Neural progenitor cell (in vitro differentiated cells): Measurements from ENCODE around the gene GSE1. TPM values are rescaled to one million over a fixed set of nuclear protein-coding genes. Genes with fewer than 3 reads are reported as not detected.
A peak's percentile ranks its signal among the peaks of the same experiment; 100 is the strongest.

ENCODE experiments used
- DNase-seq: peaks from one replicate; pipeline ENCODE4 v3.0.0-alpha.2; 2016; ENCODE audit warnings: low spot score
- H2AFZ ChIP-seq: fragments of 200-600 bp; sonication (generic); replicated peaks from 2 replicates; pipeline ENCODE4 v1.6.1; 2016; ENCODE audit warnings: antibody characterized with exemption
- H3F3A ChIP-seq: fragments of 200-600 bp; sonication (generic); 2 replicates; pipeline ENCODE4 v1.6.1; 2016; ENCODE audit warnings: antibody characterized with exemption, low read depth
- H3K27ac ChIP-seq: fragments of 200-600 bp; sonication (generic); 2 replicates; pipeline ENCODE4 v1.5.1; 2016; ENCODE audit warnings: mild to moderate bottlenecking
- H3K27me3 ChIP-seq: fragments of 200-600 bp; sonication (generic); 2 replicates; pipeline ENCODE4 v1.6.1; 2016; ENCODE audit warnings: mild to moderate bottlenecking, moderate library complexity
- H3K36me3 ChIP-seq: fragments of 200-600 bp; sonication (generic); 2 replicates; pipeline ENCODE4 v1.5.1; 2016
- H3K4me1 ChIP-seq: fragments of 200-600 bp; sonication (generic); 2 replicates; pipeline ENCODE4 v1.6.1; 2016; ENCODE audit warnings: mixed run types
- H3K4me2 ChIP-seq: fragments of 200-600 bp; sonication (generic); 2 replicates; pipeline ENCODE4 v1.6.1; 2016
- H3K4me3 ChIP-seq: fragments of 200-600 bp; sonication (generic); 2 replicates; pipeline ENCODE4 v1.5.1; 2016
- H3K79me2 ChIP-seq: fragments of 200-600 bp; sonication (generic); 2 replicates; pipeline ENCODE4 v1.6.1; 2016; ENCODE audit warnings: low read depth
- H3K9ac ChIP-seq: fragments of 200-600 bp; sonication (generic); 2 replicates; pipeline ENCODE4 v1.6.1; 2016
- H3K9me3 ChIP-seq: fragments of 200-600 bp; sonication (generic); 2 replicates; pipeline ENCODE4 v1.5.1; 2016; ENCODE audit warnings: low read depth
- H4K20me1 ChIP-seq: fragments of 200-600 bp; sonication (generic); 2 replicates; pipeline ENCODE4 v1.6.1; 2016; ENCODE audit warnings: low read depth
- H3K27ac Mint-ChIP-seq: 3 replicates; pipeline ENCODE4 v1.8.0; 2021; ENCODE audit warnings: mixed read lengths
- H3K27me3 Mint-ChIP-seq: 2 replicates; pipeline ENCODE4 v1.8.0; 2022; ENCODE audit warnings: low read depth, mild to moderate bottlenecking, inconsistent platforms, moderate library complexity, mixed read lengths; ENCODE audit not compliant: insufficient read depth
- H3K36me3 Mint-ChIP-seq: 3 replicates; pipeline ENCODE4 v1.8.0; 2021; ENCODE audit warnings: mixed read lengths
- H3K4me1 Mint-ChIP-seq: 3 replicates; pipeline ENCODE4 v1.8.0; 2021; ENCODE audit warnings: mixed read lengths
- H3K4me3 Mint-ChIP-seq: 3 replicates; pipeline ENCODE4 v1.8.0; 2021; ENCODE audit warnings: mild to moderate bottlenecking, moderate library complexity, mixed read lengths
- H3K9me3 Mint-ChIP-seq: 3 replicates; pipeline ENCODE4 v1.8.0; 2020; ENCODE audit warnings: mixed read lengths
- EZH2 ChIP-seq: fragments of 200-600 bp; sonication (generic); IDR thresholded peaks from 2 replicates; pipeline ENCODE4 v1.6.1; 2017; ENCODE audit warnings: antibody characterized with exemption, mild to moderate bottlenecking, moderate library complexity
- EZH2phosphoT487 ChIP-seq: fragments of 200-600 bp; sonication (generic); IDR thresholded peaks from 2 replicates; pipeline ENCODE4 v1.6.1; 2017; ENCODE audit warnings: antibody characterized with exemption
- total RNA-seq: library from RNA; depleted of rRNA; stranded (reverse); fragments of >200 nt; gene quantifications from 2 replicates; pipeline ENCODE4 v1.2.3, GENCODE V29; 2015; ENCODE audit warnings: low replicate concordance
- TF ChIP-seq, protein P1 (sequence below): fragments of 200-600 bp; sonication (generic); IDR thresholded peaks from 2 replicates; pipeline ENCODE4 v1.5.1; 2017; ENCODE audit warnings: antibody characterized with exemption, mild to moderate bottlenecking

The GSE1 gene
- total RNA-seq, 1 donor from 2014 or later = 7.7 TPM

DNA sequence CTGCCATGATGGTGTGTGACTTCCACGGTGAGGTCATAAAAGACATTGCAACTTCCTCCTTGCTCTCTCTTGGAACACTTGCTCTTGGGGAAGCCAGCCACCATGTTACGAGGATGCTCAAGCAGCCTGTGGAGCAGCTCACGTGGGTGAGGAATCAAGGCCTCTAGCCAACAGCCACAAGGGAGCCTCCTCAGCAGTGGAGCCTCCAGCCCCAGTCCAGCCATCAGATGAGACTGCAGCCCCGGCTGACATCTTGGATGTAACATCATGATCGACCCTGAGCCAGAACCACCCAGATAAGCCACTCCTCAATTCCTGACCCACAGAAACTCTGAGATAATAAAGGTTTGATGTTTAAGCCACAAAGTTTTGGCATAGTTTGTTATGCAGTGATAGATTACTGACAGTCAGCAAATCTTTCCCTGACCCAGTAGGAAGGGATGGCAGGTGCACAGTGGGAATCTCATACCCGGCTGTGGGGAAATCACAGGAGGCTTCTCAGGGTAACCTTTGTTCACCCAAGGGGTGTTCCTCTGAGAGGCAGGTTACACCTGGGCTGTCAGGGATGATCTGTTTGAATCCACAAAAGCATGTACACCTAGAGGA is 99.0 kb downstream of the GSE1 start:
- no peak overlapping the region for H3K27ac ChIP-seq
- peaks cover 17% of the 10 kb centered on the region for H3K27me3 Mint-ChIP-seq
- H3K36me3 Mint-ChIP-seq = no peaks in the 10 kb centered on the region
- no peak overlapping the region for H3K4me2 ChIP-seq
- no peak overlapping the region for H3K4me3 ChIP-seq
- no peak overlapping the region for H3K9ac ChIP-seq
- H3K9me3 Mint-ChIP-seq = peaks cover 3% of the 10 kb centered on the region
- peaks cover 29% of the 10 kb centered on the region for H3K4me1 ChIP-seq
- H3K4me1 Mint-ChIP-seq = peaks cover 20% of the 10 kb centered on the region
- H3K27ac Mint-ChIP-seq = no peak overlapping the region
- peaks cover 24% of the 10 kb centered on the region for H3F3A ChIP-seq
- H3K4me3 Mint-ChIP-seq = no peak overlapping the region
- H3K36me3 ChIP-seq = no peaks in the 10 kb centered on the region
- DNase-seq = no peak
- H3K79me2 ChIP-seq = no peaks in the 10 kb centered on the region
- H3K27me3 ChIP-seq = peaks cover 11% of the 10 kb centered on the region
- no peaks in the 10 kb centered on the region for H4K20me1 ChIP-seq
- H3K9me3 ChIP-seq = no peaks in the 10 kb centered on the region
- no peak overlapping the region for H2AFZ ChIP-seq
- no peak for TF ChIP-seq EZH2phosphoT487
- no peak for TF ChIP-seq EZH2
- TF ChIP-seq, protein P1, sequence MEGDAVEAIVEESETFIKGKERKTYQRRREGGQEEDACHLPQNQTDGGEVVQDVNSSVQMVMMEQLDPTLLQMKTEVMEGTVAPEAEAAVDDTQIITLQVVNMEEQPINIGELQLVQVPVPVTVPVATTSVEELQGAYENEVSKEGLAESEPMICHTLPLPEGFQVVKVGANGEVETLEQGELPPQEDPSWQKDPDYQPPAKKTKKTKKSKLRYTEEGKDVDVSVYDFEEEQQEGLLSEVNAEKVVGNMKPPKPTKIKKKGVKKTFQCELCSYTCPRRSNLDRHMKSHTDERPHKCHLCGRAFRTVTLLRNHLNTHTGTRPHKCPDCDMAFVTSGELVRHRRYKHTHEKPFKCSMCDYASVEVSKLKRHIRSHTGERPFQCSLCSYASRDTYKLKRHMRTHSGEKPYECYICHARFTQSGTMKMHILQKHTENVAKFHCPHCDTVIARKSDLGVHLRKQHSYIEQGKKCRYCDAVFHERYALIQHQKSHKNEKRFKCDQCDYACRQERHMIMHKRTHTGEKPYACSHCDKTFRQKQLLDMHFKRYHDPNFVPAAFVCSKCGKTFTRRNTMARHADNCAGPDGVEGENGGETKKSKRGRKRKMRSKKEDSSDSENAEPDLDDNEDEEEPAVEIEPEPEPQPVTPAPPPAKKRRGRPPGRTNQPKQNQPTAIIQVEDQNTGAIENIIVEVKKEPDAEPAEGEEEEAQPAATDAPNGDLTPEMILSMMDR = no peak

DNA sequence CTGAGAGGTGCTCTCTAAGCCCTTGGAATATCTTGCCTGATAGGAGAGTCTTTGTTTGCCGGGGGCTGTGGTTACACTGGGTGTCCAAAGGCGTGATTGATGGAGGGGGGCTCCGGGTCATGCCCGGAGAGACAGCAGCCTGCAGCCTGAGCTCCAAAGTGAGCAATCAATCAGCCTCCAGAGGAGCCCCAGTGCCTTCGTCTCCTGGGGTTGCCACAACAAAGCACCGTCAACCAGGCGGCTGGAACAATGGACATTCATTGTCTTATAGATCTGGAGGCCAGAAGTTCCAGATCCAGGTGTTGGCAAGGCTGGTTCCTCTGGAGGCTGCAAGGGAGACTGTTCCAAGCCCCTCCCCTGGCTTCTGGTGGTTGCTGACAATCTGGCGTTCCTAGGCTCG is 99.7 kb downstream of the GSE1 start:
- peak; percentile 43 for DNase-seq
- no peaks in the 10 kb centered on the region for H3K9me3 ChIP-seq
- Mint-ChIP-seq H3K27me3 (peaks cover 17% of the 10 kb centered on the region), H3K4me1 (peaks cover 24% of the 10 kb centered on the region), H3K9me3 (peaks cover 3% of the 10 kb centered on the region), H3K36me3 (no peaks in the 10 kb centered on the region), H3K4me3 (no peak overlapping the region), H3K27ac (no peak overlapping the region)
- H3K79me2 ChIP-seq = no peaks in the 10 kb centered on the region
- H3K27ac ChIP-seq = no peak overlapping the region
- no peak overlapping the region for H3K4me3 ChIP-seq
- peak overlapping the region; percentile 27 for H3K4me2 ChIP-seq
- no peak overlapping the region for H3K9ac ChIP-seq
- peaks cover 28% of the 10 kb centered on the region for H3F3A ChIP-seq
- no peak for TF ChIP-seq EZH2phosphoT487
- TF ChIP-seq EZH2 = no peak
- TF ChIP-seq, protein P1 = no peak
- peaks cover 29% of the 10 kb centered on the region for H3K4me1 ChIP-seq
- H2AFZ ChIP-seq = no peak overlapping the region
- no peaks in the 10 kb centered on the region for H3K36me3 ChIP-seq
- H3K27me3 ChIP-seq = peaks cover 11% of the 10 kb centered on the region
- no peaks in the 10 kb centered on the region for H4K20me1 ChIP-seq

DNA sequence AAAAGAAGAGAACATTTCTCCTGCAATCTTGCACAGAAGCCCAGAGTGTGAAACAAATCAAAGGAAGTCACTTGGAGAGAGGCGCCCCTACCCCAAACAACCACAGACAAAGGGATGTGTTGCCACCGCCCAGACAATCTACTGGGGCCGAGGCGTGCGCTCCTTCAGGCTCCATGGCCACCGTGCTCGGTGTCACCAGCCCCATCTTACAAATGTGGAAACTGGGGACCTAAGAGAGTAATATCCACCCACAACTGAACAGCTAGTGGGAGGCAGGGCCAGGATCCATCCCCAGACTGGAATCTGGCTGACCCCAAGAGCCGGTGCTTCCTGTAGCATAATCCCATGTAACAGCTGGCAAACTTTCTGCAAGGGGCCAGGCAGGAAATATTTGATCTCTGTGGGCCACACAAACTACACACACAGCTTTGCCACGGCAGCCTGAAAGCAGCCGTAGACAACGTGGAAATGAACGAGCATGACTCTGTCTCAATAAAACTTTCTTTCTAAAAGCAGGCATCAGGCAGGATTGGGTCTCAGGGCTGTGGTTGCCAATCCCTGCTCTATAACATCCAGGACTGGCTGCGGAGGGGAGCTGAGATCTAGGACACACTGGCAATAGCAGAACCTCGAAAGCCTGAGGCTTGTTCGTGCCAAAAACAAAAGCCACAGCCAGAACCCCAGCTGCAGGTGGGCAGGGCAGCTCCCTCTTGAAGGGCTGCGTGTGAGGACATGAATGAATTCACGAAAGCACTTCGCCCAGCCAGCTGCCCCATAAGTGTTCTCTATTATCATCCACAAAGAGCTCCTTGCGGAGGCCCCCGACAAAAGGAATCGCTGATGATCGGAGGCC is 102.3 kb downstream of the GSE1 start:
- Histone ChIP-seq H3K27ac (no peak overlapping the region), H2AFZ (peak overlapping the region; percentile 66), H3K79me2 (no peaks in the 10 kb centered on the region), H3K9ac (no peak overlapping the region), H3K4me1 (peaks cover 29% of the 10 kb centered on the region), H3K4me3 (peak overlapping the region; percentile 26), H3F3A (peaks cover 32% of the 10 kb centered on the region), H4K20me1 (no peaks in the 10 kb centered on the region), H3K27me3 (peaks cover 11% of the 10 kb centered on the region), H3K9me3 (no peaks in the 10 kb centered on the region), H3K36me3 (no peaks in the 10 kb centered on the region), H3K4me2 (peak overlapping the region; percentile 75)
- H3K4me1 Mint-ChIP-seq = peaks cover 27% of the 10 kb centered on the region
- H3K36me3 Mint-ChIP-seq = no peaks in the 10 kb centered on the region
- DNase-seq = peak; percentile 63
- H3K27ac Mint-ChIP-seq = peak overlapping the region; percentile 96
- H3K9me3 Mint-ChIP-seq = peaks cover 3% of the 10 kb centered on the region
- H3K27me3 Mint-ChIP-seq = peaks cover 21% of the 10 kb centered on the region
- peak overlapping the region; percentile 74 for H3K4me3 Mint-ChIP-seq
- TF ChIP-seq EZH2 (no peak), EZH2phosphoT487 (no peak)
- TF ChIP-seq, protein P1 = no peak
